IPS-NIHi11 (cell line): Measurements from ENCODE around the gene PHC2.
A peak's percentile ranks its signal among the peaks of the same experiment; 100 is the strongest.

Experiments used
- DNase-seq: peaks from one replicate; pipeline ENCODE4 v3.0.0; 2012; ENCODE audit warnings: mixed read lengths, low spot score

Gene PHC2

GRCh38 chr1:33430692-33431593, at the start of gene PHC2:
TSS of gene PHC2 (minus strand) at chr1:33431095. CDS start at chr1:33375539, 55,556 bp downstream.
- DNase-seq = peak; percentile 99

- no peak for DNase-seq
Observed at GRCh38 chr1:33477451-33477850, 46.6 kb upstream of the PHC2 start.

- no peak for DNase-seq
Observed at GRCh38 chr1:33473900-33474299, 43.0 kb upstream of the PHC2 start.

GRCh38 chr1:33472269-33472980, 41.5 kb upstream of the PHC2 start, which contains the start of gene ZSCAN20:
TSS of gene ZSCAN20 (plus strand) at chr1:33472645. CDS start at chr1:33479289, 6,644 bp downstream.
- peak; percentile 99 for DNase-seq

GRCh38 chr1:33471416-33471815, 40.5 kb upstream of the PHC2 start:
- no peak for DNase-seq

GRCh38 chr1:33470495-33471012, 39.7 kb upstream of the PHC2 start:
- peak; percentile 89 for DNase-seq

- no peak for DNase-seq
Observed at GRCh38 chr1:33469691-33470090, 38.8 kb upstream of the PHC2 start.

- no peak for DNase-seq
Observed at GRCh38 chr1:33468967-33469366, 38.1 kb upstream of the PHC2 start.

GRCh38 chr1:33468531-33468930, 37.6 kb upstream of the PHC2 start:
- no peak for DNase-seq

GRCh38 chr1:33468011-33468410, 37.1 kb upstream of the PHC2 start:
- DNase-seq = no peak

- no peak for DNase-seq
Observed at GRCh38 chr1:33466159-33466558, 35.3 kb upstream of the PHC2 start.

- no peak for DNase-seq
Observed at GRCh38 chr1:33465316-33465715, 34.4 kb upstream of the PHC2 start.

- DNase-seq = no peak
Observed at GRCh38 chr1:33464552-33464951, 33.7 kb upstream of the PHC2 start.

GRCh38 chr1:33462405-33463164, 31.7 kb upstream of the PHC2 start:
- DNase-seq = no peak

GRCh38 chr1:33460947-33461629, 30.2 kb upstream of the PHC2 start:
- DNase-seq = no peak

- no peak for DNase-seq
Observed at GRCh38 chr1:33460144-33460543, 29.2 kb upstream of the PHC2 start.

GRCh38 chr1:33459691-33460090, 28.8 kb upstream of the PHC2 start:
- no peak for DNase-seq

- DNase-seq = no peak
Observed at GRCh38 chr1:33456502-33456886, 25.6 kb upstream of the PHC2 start.

GRCh38 chr1:33455539-33456501, 24.9 kb upstream of the PHC2 start:
- peak; percentile 79 for DNase-seq

GRCh38 chr1:33454646-33455282, 23.9 kb upstream of the PHC2 start:
- no peak for DNase-seq
